Spleen (tissue), 7 donors: ENCODE data around the gene ATP9A.

Source experiments
- CTCF ChIP-seq, 11 experiments: fragments of 200-600 bp in 7 of 11; fragments of 450-650 bp in 4 of 11; sonication (generic) in 4 of 11; IDR thresholded peaks in 8 of 11; conservative IDR thresholded peaks in 3 of 11; 1 replicate in 7 of 11; 2 replicates in 4 of 11; pipeline versions ENCODE4 v1.4.0 to v1.8.0; 2016 to 2021; ENCODE audit warnings: antibody characterized with exemption in 11 of 11, inconsistent platforms in 4 of 11, mild to moderate bottlenecking in 1 of 11
- POLR2A ChIP-seq, 3 donors: fragments of 450-650 bp; IDR thresholded peaks; one replicate each; pipeline ENCODE4 v1.5.1; 2017; ENCODE audit warnings: antibody characterized with exemption in 3 of 3, mild to moderate bottlenecking in 1 of 3
- donor health status: DM: no; HTN: no; CAD: no; lungs with moderate emphysema.
- donor health status: DM: no; HTN: no; CAD: no.
- donor health status: DM: no; HTN: no; CAD: no.

GRCh38 chr20:51628533-51629398 is 139.4 kb downstream of the ATP9A start:
- TF ChIP-seq CTCF (IDR thresholded peaks at IDR 0.05 in 8 of 11, conservative IDR thresholded peaks at IDR 0.05 in 3 of 11) (no peak), POLR2A (IDR thresholded peaks at IDR 0.05) (no peak)
